Motor neuron (in vitro differentiated cells): Measurements from ENCODE around the gene FARSA. TPM values are rescaled to one million over a fixed set of nuclear protein-coding genes. Genes with fewer than 3 reads are reported as not detected.

ENCODE experiments used
- ATAC-seq, 8 experiments: fragments of 200-7000 bp; cut with Tn5 transposase; replicated peaks in 6 of 8; 2 replicates each; pipeline ENCODE4 v1.8.0; 2021; ENCODE audit warnings: mild to moderate bottlenecking in 8 of 8, moderate library complexity in 8 of 8
- H3K27ac ChIP-seq, 2 donors: fragments of 250-450 bp; sonication (Bioruptor Pico); 2 replicates each; pipeline ENCODE4 v1.9.0; 2021; ENCODE audit warnings: antibody characterized with exemption in 2 of 2, mild to moderate bottlenecking in 2 of 2, moderate library complexity in 1 of 2
- H3K4me1 ChIP-seq, 2 donors: fragments of 250-450 bp; sonication (Bioruptor Pico); replicated peaks in 1 of 2; 2 replicates each; pipeline ENCODE4 v1.6.1; 2021; ENCODE audit warnings: antibody characterized with exemption in 2 of 2, mild to moderate bottlenecking in 2 of 2, moderate library complexity in 1 of 2
- H3K4me3 ChIP-seq, 5 donors: fragments of 250-450 bp; sonication (Bioruptor Pico); 2 replicates each; pipeline ENCODE4 v1.9.0; 2021; ENCODE audit warnings: antibody characterized with exemption in 5 of 5, mild to moderate bottlenecking in 5 of 5, moderate library complexity in 4 of 5
- WGBS, 10 experiments: fragments of 450-650 bp; shearing (Covaris generic); methylation state at CpG; one replicate each; pipeline ENCODE4 v1.0.0; 2022; 5-methylcytosine and 5-hydroxymethylcytosine counted together
- in situ Hi-C, 9 experiments: fragments of 400-800 bp; cut with MboI; loops; one replicate each; pipeline ENCODE4 v1.15.0; 2021; ENCODE audit warnings: low sequenced_read_pairs in 9 of 9, low pct_unique_long_range_greater_than_20kb in 2 of 9; ENCODE audit not compliant: unreplicated experiment in 9 of 9
- total RNA-seq, 8 experiments: library from RNA; unstranded; fragments of 300-600 nt; gene quantifications; 2 replicates each; pipeline versions ENCODE4 v1.2.3 to v1.2.4, GENCODE V29; 2022

Gene FARSA
- total RNA-seq, 8 experiments from 2014 or later = 49.5 to 112 (median 74.9) TPM

- in situ Hi-C loops = no loop called here
- ATAC-seq = no peak
- Histone ChIP-seq H3K4me1 (peaks cover 19 to 21% of the 10 kb centered on the region in 2 donors), H3K27ac (no peak overlapping the region), H3K4me3 (peak overlapping the region; percentile 81 to 99 (median 90))
- 43 to 95% (median 75%) methylated on average over 2 to 7 of the region's 10 CpGs; no CpG with 5 or more reads in 4 of the 10 experiments for WGBS, 10 experiments
These were observed 6.5 kb upstream of the FARSA start for GRCh38 chr19:12939975-12940423.

DNA sequence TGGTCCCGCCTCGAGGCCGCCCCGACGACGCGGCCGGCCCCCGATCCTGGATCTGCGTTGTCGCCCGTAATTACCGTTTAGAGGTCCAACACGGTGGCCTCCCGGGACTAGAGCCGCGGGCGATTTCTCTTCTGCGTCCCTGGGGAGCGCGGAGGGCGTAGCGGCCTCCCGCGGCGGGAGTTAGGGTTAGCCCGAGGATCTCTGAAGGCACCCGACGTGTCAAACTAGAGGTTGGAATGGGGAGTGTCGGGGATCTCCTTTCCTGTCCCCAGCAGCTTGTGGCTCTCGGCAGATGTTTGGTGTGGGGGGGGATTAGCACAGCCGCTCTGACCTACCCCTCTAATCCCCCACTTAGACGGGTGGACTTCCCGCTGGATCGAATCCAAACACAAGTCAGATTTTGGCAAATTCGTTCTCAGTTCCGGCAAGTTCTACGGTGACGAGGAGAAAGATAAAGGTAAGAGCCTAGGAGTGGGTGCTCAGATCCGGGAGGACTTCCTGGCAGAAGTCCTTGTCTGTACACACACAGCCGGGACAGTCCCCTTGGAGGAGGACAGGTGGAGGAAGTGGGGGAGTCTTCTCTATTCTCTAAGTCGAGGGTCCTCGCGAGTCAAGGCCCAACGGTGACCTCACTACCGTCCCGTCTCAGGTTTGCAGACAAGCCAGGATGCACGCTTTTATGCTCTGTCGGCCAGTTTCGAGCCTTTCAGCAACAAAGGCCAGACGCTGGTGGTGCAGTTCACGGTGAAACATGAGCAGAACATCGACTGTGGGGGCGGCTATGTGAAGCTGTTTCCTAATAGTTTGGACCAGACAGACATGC lies 5.5 kb upstream of the FARSA start:
- H3K4me1 ChIP-seq = peaks cover 21 to 22% of the 10 kb centered on the region in 2 donors
- ATAC-seq = peak in 7 of 8 experiments; percentile 6 to 33 (median 11)
- 0 to 4% (median 0%) methylated on average over 1 to 21 of the region's 54 CpGs for WGBS, 10 experiments
- peak overlapping the region; percentile 91 to 92 for H3K27ac ChIP-seq
- in situ Hi-C loops = no loop called here
- peak overlapping the region; percentile 81 to 99 (median 90) for H3K4me3 ChIP-seq

- peak within 1 kb of the TSS; percentile 91 to 92 for H3K27ac ChIP-seq
- H3K4me1 ChIP-seq = peaks cover 24 to 25% of the 10 kb centered on the region in 2 donors
- WGBS, 10 experiments = 0 to 17% (median 1%) methylated on average over 1 to 23 of the region's 63 CpGs; no CpG with 5 or more reads in 5 of the 10 experiments
- in situ Hi-C loops = no loop called here
- H3K4me3 ChIP-seq = peak within 1 kb of the TSS; percentile 81 to 99 (median 90)
- peak; percentile 83 to 93 (median 91) for ATAC-seq
These were observed 4.6 kb upstream of the FARSA start, which contains the start of gene CALR for GRCh38 chr19:12937927-12938778. TSS of gene CALR (plus strand) at chr19:12938609. CDS start at chr19:12938680, 71 bp downstream.

GRCh38 chr19:12937093-12937926 lies 3.8 kb upstream of the FARSA start:
- no peak for ATAC-seq
- WGBS, 10 experiments = 0 to 84% (median 44%) methylated on average over 1 to 13 of the region's 23 CpGs; no CpG with 5 or more reads in 2 of the 10 experiments

GRCh38 chr19:12936582-12936981 lies 3.1 kb upstream of the FARSA start:
- no peak overlapping the region for H3K4me3 ChIP-seq
- ATAC-seq = no peak
- peaks cover 28 to 34% of the 10 kb centered on the region in 2 donors for H3K4me1 ChIP-seq
- 72 to 100% (median 90%) methylated on average over 1 to 5 of the region's 7 CpGs; no CpG with 5 or more reads in 2 of the 10 experiments for WGBS, 10 experiments
- in situ Hi-C loops = no loop called here
- H3K27ac ChIP-seq = no peak overlapping the region

More at GRCh38 chr19:12937093-12937926, 3.8 kb upstream of the FARSA start:
- peaks cover 28 to 29% of the 10 kb centered on the region in 2 donors for H3K4me1 ChIP-seq
- in situ Hi-C loops = no loop called here
- H3K27ac ChIP-seq = peak overlapping the region; percentile 3 to 63
- peak overlapping the region; percentile 43 to 99 (median 90) for H3K4me3 ChIP-seq

DNA sequence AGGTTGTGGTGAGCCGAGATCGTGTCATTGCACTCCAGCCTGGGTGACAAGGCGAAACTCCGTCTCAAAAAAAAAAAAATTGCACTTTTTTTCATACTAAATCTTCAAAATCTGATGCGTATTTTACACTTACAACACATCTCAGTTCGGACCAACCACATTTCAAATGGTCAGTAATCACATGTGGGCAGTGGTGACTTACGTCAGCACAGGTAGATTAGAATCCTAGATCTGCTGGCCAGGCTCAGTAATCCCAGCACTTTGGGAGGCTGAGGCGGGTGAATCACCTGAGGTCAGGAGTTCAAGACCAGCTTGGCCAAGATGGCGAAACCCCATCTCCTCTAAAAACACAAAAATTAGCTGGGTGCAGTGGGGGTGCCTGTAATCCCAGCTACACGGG lies 1.6 kb upstream of the FARSA start:
- H3K4me1 ChIP-seq = peaks cover 23 to 27% of the 10 kb centered on the region in 2 donors
- no peak overlapping the region for H3K27ac ChIP-seq
- no peak for ATAC-seq
- in situ Hi-C loops = no loop called here
- H3K4me3 ChIP-seq = no peak overlapping the region
- WGBS, 10 experiments = 71 to 100% (median 90%) methylated on average over 1 to 2 of the region's 10 CpGs; no CpG with 5 or more reads in 5 of the 10 experiments

DNA sequence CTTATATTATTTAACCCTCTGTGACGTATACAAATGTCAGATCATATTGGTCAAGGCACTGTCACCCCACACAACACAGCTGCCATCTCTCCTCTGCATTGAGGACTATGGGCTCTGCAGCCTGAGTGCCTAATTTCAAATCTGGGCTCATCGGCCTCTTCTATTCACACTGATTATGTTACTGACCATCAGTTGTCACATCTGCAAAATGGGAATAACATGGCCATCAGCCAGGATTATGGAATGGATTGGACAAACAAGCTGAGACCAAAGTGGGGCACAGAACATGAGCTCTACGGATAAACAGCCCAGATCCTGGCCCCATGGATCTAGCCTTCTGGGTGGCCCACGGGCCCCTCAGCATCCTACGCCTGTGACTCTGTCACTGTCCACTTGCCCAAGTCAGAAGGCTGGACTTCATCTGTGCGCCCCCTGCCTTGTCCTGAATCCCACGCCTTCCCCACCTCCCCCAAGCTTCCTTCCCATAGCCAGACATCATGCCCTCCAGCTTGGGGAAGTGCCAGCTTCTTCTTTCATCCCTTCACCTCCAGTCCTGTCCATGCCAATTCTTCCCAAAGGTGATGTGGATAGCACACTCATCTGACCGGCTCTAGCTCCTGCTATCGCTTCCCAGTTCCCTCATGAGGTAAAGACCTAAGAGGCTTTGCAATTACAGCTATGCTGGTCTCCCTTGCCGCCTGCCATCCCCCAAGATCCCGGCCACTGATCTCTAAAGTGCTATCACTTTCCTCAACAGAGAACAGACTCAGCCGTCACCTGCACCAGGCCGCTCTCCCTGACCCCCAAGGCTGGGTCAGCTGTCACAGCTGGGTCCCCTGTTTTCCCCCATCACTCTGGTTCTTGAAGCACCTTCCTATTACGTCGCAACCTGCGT lies 872 bp downstream of the FARSA start:
- Histone ChIP-seq H3K4me1 (peaks cover 16 to 18% of the 10 kb centered on the region in 2 donors), H3K27ac (peak overlapping the region; percentile 96 to 98), H3K4me3 (peak overlapping the region; percentile 78 to 100 (median 88))
- in situ Hi-C loops = no loop called here
- no peak for ATAC-seq
- 10 to 100% (median 33%) methylated on average over 1 to 7 of the region's 16 CpGs; no CpG with 5 or more reads in 1 of the 10 experiments for WGBS, 10 experiments

GRCh38 chr19:12930002-12930645 lies 3.4 kb downstream of the FARSA start:
- Histone ChIP-seq H3K4me1 (peaks cover 9 to 12% of the 10 kb centered on the region in 2 donors), H3K4me3 (no peak overlapping the region), H3K27ac (no peak overlapping the region)
- WGBS, 10 experiments = 90 to 100% (median 100%) methylated on average over 1 to 5 of the region's 19 CpGs; no CpG with 5 or more reads in 3 of the 10 experiments
- in situ Hi-C loops = no loop called here
- ATAC-seq = no peak

DNA sequence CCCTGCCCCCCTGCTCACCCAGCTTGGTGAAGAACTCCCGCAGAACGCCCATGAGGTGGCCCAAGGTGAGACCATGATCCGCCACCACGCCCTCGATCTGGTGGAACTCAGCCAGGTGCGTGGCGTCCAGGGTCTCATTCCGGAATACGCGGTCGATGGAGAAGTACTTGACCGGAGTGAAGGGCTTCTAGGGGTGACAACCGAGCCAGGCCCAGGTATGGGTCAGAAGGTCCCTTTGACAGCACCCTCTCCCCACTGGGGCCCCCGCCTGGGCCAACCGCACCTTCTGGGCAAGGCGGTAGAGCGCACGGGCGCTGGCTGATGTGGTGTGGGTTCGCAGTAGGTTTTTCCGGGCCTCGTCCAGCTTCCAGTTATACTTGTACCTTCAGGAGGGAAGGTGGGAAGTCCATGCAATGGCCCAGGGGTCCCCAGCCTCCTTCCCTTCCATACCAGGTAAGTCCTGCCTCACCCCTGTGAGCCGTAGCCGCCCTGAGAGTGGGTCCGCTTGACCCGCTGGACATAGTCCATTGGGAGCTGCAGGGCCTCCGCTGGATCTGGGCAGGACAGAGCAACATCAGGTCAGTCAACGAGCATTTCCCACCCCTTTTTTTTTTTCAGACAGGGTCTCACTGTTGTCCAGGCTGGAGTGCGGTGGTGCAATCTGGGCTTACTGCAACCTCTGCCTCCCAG lies 8.7 kb downstream of the FARSA start:
- Histone ChIP-seq H3K4me3 (no peak overlapping the region), H3K27ac (no peak overlapping the region), H3K4me1 (no peaks in the 10 kb centered on the region)
- ATAC-seq = peak in 3 of 8 experiments; percentile 13 to 20 (median 18)
- WGBS, 10 experiments = 97 to 100% (median 100%) methylated on average over 1 to 7 of the region's 29 CpGs; no CpG with 5 or more reads in 5 of the 10 experiments
- in situ Hi-C loops = no loop called here

GRCh38 chr19:12922959-12923358 lies 10.6 kb downstream of the FARSA start:
- in situ Hi-C loops = no loop called here
- 92 to 100% (median 98%) methylated on average over 1 to 4 of the region's 4 CpGs; no CpG with 5 or more reads in 4 of the 10 experiments for WGBS, 10 experiments

More at GRCh38 chr19:12922959-12923358, 10.6 kb downstream of the FARSA start:
- Histone ChIP-seq H3K4me3 (no peak overlapping the region), H3K4me1 (no peaks in the 10 kb centered on the region), H3K27ac (no peak overlapping the region)
- no peak for ATAC-seq
